GM12878 (cell line): Measurements from ENCODE around the gene S100A3. TPM values are rescaled to one million over a fixed set of nuclear protein-coding genes. Genes with fewer than 3 reads are reported as not detected.

Experiments used
- BRCA1 ChIP-seq: IDR thresholded peaks from 2 replicates; pipeline ENCODE4 v1.6.1; 2011; ENCODE audit warnings: low read depth, low read length, improper control_type of control experiment
- CBFB ChIP-seq: IDR thresholded peaks from 2 replicates; pipeline ENCODE4 v1.6.1; 2016; ENCODE audit warnings: antibody characterized with exemption, low read depth
- CHD2 ChIP-seq: IDR thresholded peaks from 2 replicates; pipeline ENCODE4 v1.6.1; 2011; ENCODE audit warnings: low read depth, low read length, improper control_type of control experiment, borderline replicate concordance
- EED ChIP-seq: sonication (generic); IDR thresholded peaks from 2 replicates; pipeline ENCODE4 v1.6.1; 2016; ENCODE audit warnings: antibody characterized with exemption, low read depth
- HDAC2 ChIP-seq: fragments of 200-600 bp; sonication (generic); IDR thresholded peaks from 2 replicates; pipeline ENCODE4 v1.6.1; 2017
- JUND ChIP-seq: IDR thresholded peaks from 2 replicates; pipeline ENCODE4 v1.6.1; 2012; ENCODE audit warnings: low read depth, mild to moderate bottlenecking, low read length, improper control_type of control experiment, moderate library complexity
- NR2C1 ChIP-seq: fragments of 450-650 bp; IDR thresholded peaks from 2 replicates; pipeline ENCODE4 v1.6.1; 2017; ENCODE audit warnings: antibody characterized with exemption, mild to moderate bottlenecking, moderate library complexity
- POLR2AphosphoS2 ChIP-seq: IDR thresholded peaks from 2 replicates; pipeline ENCODE4 v1.6.1; 2011; ENCODE audit warnings: low read depth, mild to moderate bottlenecking, low read length, improper control_type of control experiment, moderate library complexity
- POLR2AphosphoS5 ChIP-seq: IDR thresholded peaks from 2 replicates; pipeline ENCODE4 v1.6.1; 2011; ENCODE audit warnings: mild to moderate bottlenecking, low read length, inconsistent platforms
- RCOR1 ChIP-seq: conservative IDR thresholded peaks from 2 replicates; pipeline ENCODE4 v1.6.1; 2012; ENCODE audit warnings: low read depth, low read length, improper control_type of control experiment
- SIX5 ChIP-seq: IDR thresholded peaks from 2 replicates; pipeline ENCODE4 v1.6.1; 2011; ENCODE audit warnings: mild to moderate bottlenecking, low read depth, low read length, moderate library complexity; ENCODE audit not compliant: severe bottlenecking
- SKIL ChIP-seq: fragments of 450-650 bp; IDR thresholded peaks from 2 replicates; pipeline ENCODE4 v1.6.1; 2017; ENCODE audit warnings: mild to moderate bottlenecking, low read depth, inconsistent platforms; ENCODE audit not compliant: poor library complexity, severe bottlenecking
- SMC3 ChIP-seq: IDR thresholded peaks from 2 replicates; pipeline ENCODE4 v1.6.1; 2011; ENCODE audit warnings: low read length, improper control_type of control experiment, borderline replicate concordance
- SPI1 ChIP-seq: IDR thresholded peaks from 2 replicates; pipeline ENCODE4 v1.6.1; 2011; ENCODE audit warnings: low read depth, mild to moderate bottlenecking, low read length, moderate library complexity, borderline replicate concordance; ENCODE audit not compliant: insufficient read depth
- SUZ12 ChIP-seq: fragments of 200-600 bp; sonication (generic); IDR thresholded peaks from one replicate; pipeline ENCODE4 v1.6.1; 2018; ENCODE audit warnings: antibody characterized with exemption, mild to moderate bottlenecking; ENCODE audit not compliant: unreplicated experiment
- TAF1 ChIP-seq: IDR thresholded peaks from 2 replicates; pipeline ENCODE4 v1.6.1; 2011; ENCODE audit warnings: mild to moderate bottlenecking, low read depth, low read length, borderline replicate concordance
- TCF3 ChIP-seq: IDR thresholded peaks from 2 replicates; pipeline ENCODE4 v1.6.1; 2012; ENCODE audit warnings: low read depth, mild to moderate bottlenecking, low read length, borderline replicate concordance; ENCODE audit not compliant: insufficient read depth
- ZBTB4 ChIP-seq: fragments of 450-650 bp; formaldehyde crosslinking; IDR thresholded peaks from 2 replicates; pipeline ENCODE4 v1.4.0; 2022; ENCODE audit warnings: mild to moderate bottlenecking, moderate library complexity
- ZNF207 ChIP-seq: fragments of 450-650 bp; IDR thresholded peaks from 2 replicates; pipeline ENCODE4 v1.6.1; 2014; ENCODE audit warnings: antibody characterized with exemption, mild to moderate bottlenecking, borderline replicate concordance
- ZNF687 ChIP-seq: fragments of 450-650 bp; IDR thresholded peaks from 2 replicates; pipeline ENCODE4 v1.6.1; 2017; ENCODE audit warnings: mild to moderate bottlenecking, moderate library complexity
- ZZZ3 ChIP-seq: IDR thresholded peaks from 2 replicates; pipeline ENCODE4 v1.6.1; 2011; ENCODE audit warnings: low read depth; ENCODE audit not compliant: control insufficient read depth, insufficient read length
- polyA plus RNA-seq, 11 experiments: library from polyadenylated mRNA; depleted of rRNA in 4 of 11; unstranded in 6 of 11; stranded (reverse) in 5 of 11; fragments of >200 nt; fragmentation: Nextera tagmentation in 4 of 11; fragmentation: Illumina TruSeq in 1 of 11; extraction: Ambion mirVana in 4 of 11; extraction: Trizol in 1 of 11; gene quantifications; 1 replicate in 1 of 11; 2 replicates in 10 of 11; pipeline versions ENCODE4 v1.2.1 to v1.2.3, GENCODE V29; 2011 to 2016; ENCODE audit warnings: inconsistent platforms in 2 of 11, missing spikeins in 2 of 11, low read depth in 1 of 11
- total RNA-seq, 4 experiments: library from RNA; depleted of rRNA in 3 of 4; stranded (reverse); fragments of >200 nt in 3 of 4; fragmentation: Illumina TruSeq in 1 of 4; extraction: Trizol in 1 of 4; gene quantifications; 2 replicates each; pipeline versions ENCODE4 v1.2.1 to v1.2.3, GENCODE V29; 2013 to 2021

S100A3 gene
- total and polyA plus RNA-seq, 10 of the 15 experiments (the other 5 are each of a cell fraction or from before 2014, with no cell fraction given), result 0.32 to 0.45 TPM; not detected in 8

- TF ChIP-seq NR2C1 (peak; percentile 11; the same call in 1 of the 2 replicates), SMC3 (no peak), ZNF687 (peak; percentile 74), JUND (no peak), SKIL (no peak), POLR2AphosphoS5 (peak; percentile 47; the same call in 1 of the 2 replicates), BRCA1 (no peak), HDAC2 (no peak), POLR2AphosphoS2 (no peak), SUZ12 (no peak), RCOR1 (no peak), ZBTB4 (no peak), TCF3 (no peak), SPI1 (no peak), CBFB (no peak), ZZZ3 (no peak), SIX5 (no peak), ZNF207 (no peak), EED (no peak), TAF1 (no peak), CHD2 (no peak; the same call in 1 of the 2 replicates)
These were observed 12.9 kb downstream of the S100A3 start (continued) for GRCh38 chr1:153536012-153536670.
